GM12878 (cell line): Measurements from ENCODE around the gene RRBP1. TPM values are rescaled to one million over a fixed set of nuclear protein-coding genes. Genes with fewer than 3 reads are reported as not detected.

Experiments
- ATAC-seq: fragments of 200-7000 bp; cut with Tn5 transposase; 3 replicates; pipeline ENCODE4 v1.9.1; 2020; ENCODE audit warnings: mild to moderate bottlenecking, moderate library complexity
- BruUV-seq: library from RNA; stranded (reverse); fragments of 400-500 nt; replicated peaks from 2 replicates; lab custom pipeline; 2021; lab: Mats Ljungman, UMichigan
- CTCF ChIA-PET: fragments of 300-600 bp; sonication (Branson Sonifier 250); formaldehyde crosslinking; extraction: SDS; loops from one replicate; lab custom pipeline; 2021; ENCODE audit warnings: inconsistent platforms; lab: Yijun Ruan, JAX
- POLR2A ChIA-PET: fragments of 350-600 bp; formaldehyde crosslinking; extraction: SDS; loops from one replicate; lab custom pipeline; 2021; ENCODE audit warnings: inconsistent platforms; lab: Charles Lee
- RAD21 ChIA-PET: fragments of 300-600 bp; sonication (Branson Sonifier 250); formaldehyde crosslinking; loops from one replicate; lab custom pipeline; 2023; ENCODE audit warnings: antibody characterized with exemption; ENCODE audit not compliant: unreplicated experiment; lab: Charles Lee
- SMC1A ChIA-PET: fragments of 300-600 bp; sonication (Branson Sonifier 250); formaldehyde crosslinking; loops from one replicate; lab custom pipeline; 2023; ENCODE audit not compliant: unreplicated experiment, uncharacterized antibody; lab: Charles Lee
- DNase-seq: peaks from one replicate; pipeline ENCODE4 v3.0.0-alpha.2; 2011; ENCODE audit warnings: low read depth, low spot score
- FAIRE-seq: peaks from 3 replicates; lab custom pipeline; 2011; peaks lifted over from hg19 to GRCh38; lab: Jason Lieb, UNC
- H2AFZ ChIP-seq: 2 replicates; pipeline ENCODE4 v1.6.0; 2011; ENCODE audit warnings: low read depth, low read length, control low read depth; ENCODE audit not compliant: control insufficient read depth
- H3K27ac ChIP-seq: 2 replicates; pipeline ENCODE4 v1.5.1; 2011; ENCODE audit warnings: control low read depth; ENCODE audit not compliant: control insufficient read depth, insufficient read depth
- H3K27me3 ChIP-seq, 2 experiments: replicated peaks in 1 of 2; 2 replicates each; pipeline versions ENCODE4 v1.6.0 to v1.6.1; 2011; ENCODE audit warnings: low read length in 1 of 2; ENCODE audit not compliant: control insufficient read depth in 2 of 2, insufficient read depth in 2 of 2
- H3K36me3 ChIP-seq, 2 experiments: 2 replicates each; pipeline ENCODE4 v1.5.1; 2011; ENCODE audit warnings: low read length in 1 of 2; ENCODE audit not compliant: control insufficient read depth in 2 of 2, insufficient read depth in 2 of 2
- H3K4me1 ChIP-seq: 2 replicates; pipeline ENCODE4 v1.6.1; 2011; ENCODE audit warnings: mild to moderate bottlenecking, low read length, moderate library complexity, mixed read lengths; ENCODE audit not compliant: control insufficient read depth, insufficient read depth
- H3K4me2 ChIP-seq: 2 replicates; pipeline ENCODE4 v1.6.0; 2011; ENCODE audit warnings: control low read depth; ENCODE audit not compliant: control insufficient read depth, insufficient read depth
- H3K4me3 ChIP-seq: fragments of 200-600 bp; sonication (generic); 2 replicates; pipeline ENCODE4 v1.5.1; 2016
- H3K79me2 ChIP-seq: 2 replicates; pipeline ENCODE4 v1.6.0; 2011; ENCODE audit warnings: low read length; ENCODE audit not compliant: control insufficient read depth, insufficient read depth
- H3K9ac ChIP-seq: 2 replicates; pipeline ENCODE4 v1.8.0; 2011; ENCODE audit warnings: low read length, control low read depth, mixed read lengths; ENCODE audit not compliant: control insufficient read depth, insufficient read depth
- H3K9me3 ChIP-seq: replicated peaks from 3 replicates; pipeline ENCODE4 v1.5.1; 2011; ENCODE audit warnings: mild to moderate bottlenecking, low read length; ENCODE audit not compliant: control insufficient read depth, insufficient read depth
- H4K20me1 ChIP-seq: 2 replicates; pipeline ENCODE4 v1.6.0; 2011; ENCODE audit not compliant: control insufficient read depth, insufficient read depth
- CREM ChIP-seq: IDR thresholded peaks from 2 replicates; pipeline ENCODE4 v1.6.1; 2014; ENCODE audit warnings: antibody characterized with exemption, low read depth
- MEF2A ChIP-seq: IDR thresholded peaks from 2 replicates; pipeline ENCODE4 v1.6.1; 2011; ENCODE audit warnings: low read depth, mild to moderate bottlenecking, low read length, moderate library complexity; ENCODE audit not compliant: insufficient read depth
- SMC3 ChIP-seq: IDR thresholded peaks from 2 replicates; pipeline ENCODE4 v1.6.1; 2011; ENCODE audit warnings: low read length, improper control_type of control experiment, borderline replicate concordance
- SP1 ChIP-seq: IDR thresholded peaks from one replicate; pipeline ENCODE4 v1.6.1; 2011; ENCODE audit warnings: low read depth, low read length
- ZNF622 ChIP-seq: fragments of 450-650 bp; IDR thresholded peaks from 2 replicates; pipeline ENCODE4 v1.6.1; 2017; ENCODE audit warnings: mild to moderate bottlenecking, inconsistent platforms
- WGBS: methylation state at CpG from one replicate; pipeline ENCODE4 v1.1.6; 2016; ENCODE audit warnings: low lambda C conversion rate; ENCODE audit not compliant: insufficient replicate concordance, insufficient coverage; ENCODE audit errors: missing lambda C conversion rate; 5-methylcytosine and 5-hydroxymethylcytosine counted together
- in situ Hi-C: fragments of 300-500 bp; cut with MboI; formaldehyde crosslinking; loops from 9 replicates; pipeline ENCODE4 v1.14.3; 2018; ENCODE audit warnings: mixed read lengths
- intact Hi-C: fragments of 100-400 bp; cut with micrococcal nuclease; formaldehyde crosslinking; loops from one replicate; pipeline ENCODE4 v1.14.2; 2022; ENCODE audit not compliant: unreplicated experiment
- polyA plus RNA-seq, 11 experiments: library from polyadenylated mRNA; depleted of rRNA in 4 of 11; unstranded in 6 of 11; stranded (reverse) in 5 of 11; fragments of >200 nt; fragmentation: Nextera tagmentation in 4 of 11; fragmentation: Illumina TruSeq in 1 of 11; extraction: Ambion mirVana in 4 of 11; extraction: Trizol in 1 of 11; gene quantifications; 1 replicate in 1 of 11; 2 replicates in 10 of 11; pipeline versions ENCODE4 v1.2.1 to v1.2.3, GENCODE V29; 2011 to 2016; ENCODE audit warnings: inconsistent platforms in 2 of 11, missing spikeins in 2 of 11, low read depth in 1 of 11
- total RNA-seq, 4 experiments: library from RNA; depleted of rRNA in 3 of 4; stranded (reverse); fragments of >200 nt in 3 of 4; fragmentation: Illumina TruSeq in 1 of 4; extraction: Trizol in 1 of 4; gene quantifications; 2 replicates each; pipeline versions ENCODE4 v1.2.1 to v1.2.3, GENCODE V29; 2013 to 2021
- TF ChIP-seq, protein P1 (sequence below): fragments of 450-650 bp; formaldehyde crosslinking; IDR thresholded peaks from 2 replicates; pipeline ENCODE4 v1.4.0; 2022; ENCODE audit warnings: mild to moderate bottlenecking, moderate library complexity
- TF ChIP-seq, protein P2 (sequence below), 3 experiments: IDR thresholded peaks in 2 of 3; conservative IDR thresholded peaks in 1 of 3; 2 replicates each; pipeline ENCODE4 v1.5.1; 2011; ENCODE audit warnings: low read depth in 3 of 3, low read length in 3 of 3, mild to moderate bottlenecking in 3 of 3, control low read depth in 2 of 3, moderate library complexity in 2 of 3, inconsistent platforms in 1 of 3, mixed read lengths in 1 of 3; ENCODE audit not compliant: control insufficient read depth in 2 of 3, insufficient read depth in 1 of 3; ENCODE audit errors: extremely low read depth in 1 of 3
- TF ChIP-seq, protein P3 (sequence below): IDR thresholded peaks from 2 replicates; pipeline ENCODE4 v1.6.1; 2012; ENCODE audit warnings: low read length, inconsistent platforms

The RRBP1 gene
- total and polyA plus RNA-seq, 10 of the 15 experiments (the other 5 are each of a cell fraction or from before 2014, with no cell fraction given): 1.2 to 57.4 (median 24.6) TPM

DNA sequence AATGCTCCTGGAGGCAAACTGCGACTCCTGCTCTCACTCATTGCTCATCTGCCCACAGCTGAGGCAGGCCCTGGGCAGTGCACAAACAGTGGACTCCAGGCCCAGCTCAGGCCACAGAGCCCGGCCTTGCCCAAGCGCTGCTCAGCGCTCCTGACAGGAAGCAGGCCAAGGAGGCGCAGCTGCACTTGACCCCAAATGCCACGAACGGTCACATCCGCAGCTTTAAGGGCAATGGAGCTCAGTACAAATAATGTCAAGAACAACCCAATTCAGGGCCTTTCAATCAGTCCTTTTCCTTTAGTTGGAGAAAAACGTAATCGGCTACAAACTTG, 33.8 kb downstream of the RRBP1 start:
- Histone ChIP-seq H3K9me3 (no peaks in the 10 kb centered on the region), H3K27me3 (no peaks in the 10 kb centered on the region), H3K36me3 (peaks cover 2 to 5% of the 10 kb centered on the region in 2 experiments; a peak in 3 of 4 replicates), H3K4me2 (no peak overlapping the region), H3K27ac (no peak overlapping the region), H4K20me1 (no peaks in the 10 kb centered on the region), H3K9ac (no peak overlapping the region), H3K4me3 (no peak overlapping the region), H3K79me2 (no peaks in the 10 kb centered on the region; the same call in 1 of the 2 replicates), H2AFZ (no peak overlapping the region), H3K4me1 (peaks cover 9% of the 10 kb centered on the region)
- FAIRE-seq (no peak), DNase-seq (no peak), ATAC-seq (no peak)
- in situ Hi-C loops: no loop called here
- intact Hi-C loops: no loop called here
- TF ChIP-seq, protein P1, sequence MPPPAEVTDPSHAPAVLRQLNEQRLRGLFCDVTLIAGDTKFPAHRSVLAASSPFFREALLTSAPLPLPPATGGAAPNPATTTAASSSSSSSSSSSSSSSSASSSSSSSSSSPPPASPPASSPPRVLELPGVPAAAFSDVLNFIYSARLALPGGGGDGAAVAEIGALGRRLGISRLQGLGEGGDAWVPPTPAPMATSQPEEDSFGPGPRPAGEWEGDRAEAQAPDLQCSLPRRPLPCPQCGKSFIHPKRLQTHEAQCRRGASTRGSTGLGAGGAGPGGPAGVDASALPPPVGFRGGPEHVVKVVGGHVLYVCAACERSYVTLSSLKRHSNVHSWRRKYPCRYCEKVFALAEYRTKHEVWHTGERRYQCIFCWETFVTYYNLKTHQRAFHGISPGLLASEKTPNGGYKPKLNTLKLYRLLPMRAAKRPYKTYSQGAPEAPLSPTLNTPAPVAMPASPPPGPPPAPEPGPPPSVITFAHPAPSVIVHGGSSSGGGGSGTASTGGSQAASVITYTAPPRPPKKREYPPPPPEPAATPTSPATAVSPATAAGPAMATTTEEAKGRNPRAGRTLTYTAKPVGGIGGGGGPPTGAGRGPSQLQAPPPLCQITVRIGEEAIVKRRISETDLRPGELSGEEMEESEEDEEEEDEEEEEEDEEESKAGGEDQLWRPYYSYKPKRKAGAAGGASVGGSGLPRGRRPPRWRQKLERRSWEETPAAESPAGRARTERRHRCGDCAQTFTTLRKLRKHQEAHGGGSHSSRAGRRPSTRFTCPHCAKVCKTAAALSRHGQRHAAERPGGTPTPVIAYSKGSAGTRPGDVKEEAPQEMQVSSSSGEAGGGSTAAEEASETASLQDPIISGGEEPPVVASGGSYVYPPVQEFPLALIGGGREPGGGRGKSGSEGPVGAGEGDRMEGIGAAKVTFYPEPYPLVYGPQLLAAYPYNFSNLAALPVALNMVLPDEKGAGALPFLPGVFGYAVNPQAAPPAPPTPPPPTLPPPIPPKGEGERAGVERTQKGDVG (CRISPR knock-in tag): no peak
- TF ChIP-seq ZNF622 (no peak), SP1 (no peak), MEF2A (no peak), SMC3 (no peak), CREM (no peak)
- TF ChIP-seq, protein P2, sequence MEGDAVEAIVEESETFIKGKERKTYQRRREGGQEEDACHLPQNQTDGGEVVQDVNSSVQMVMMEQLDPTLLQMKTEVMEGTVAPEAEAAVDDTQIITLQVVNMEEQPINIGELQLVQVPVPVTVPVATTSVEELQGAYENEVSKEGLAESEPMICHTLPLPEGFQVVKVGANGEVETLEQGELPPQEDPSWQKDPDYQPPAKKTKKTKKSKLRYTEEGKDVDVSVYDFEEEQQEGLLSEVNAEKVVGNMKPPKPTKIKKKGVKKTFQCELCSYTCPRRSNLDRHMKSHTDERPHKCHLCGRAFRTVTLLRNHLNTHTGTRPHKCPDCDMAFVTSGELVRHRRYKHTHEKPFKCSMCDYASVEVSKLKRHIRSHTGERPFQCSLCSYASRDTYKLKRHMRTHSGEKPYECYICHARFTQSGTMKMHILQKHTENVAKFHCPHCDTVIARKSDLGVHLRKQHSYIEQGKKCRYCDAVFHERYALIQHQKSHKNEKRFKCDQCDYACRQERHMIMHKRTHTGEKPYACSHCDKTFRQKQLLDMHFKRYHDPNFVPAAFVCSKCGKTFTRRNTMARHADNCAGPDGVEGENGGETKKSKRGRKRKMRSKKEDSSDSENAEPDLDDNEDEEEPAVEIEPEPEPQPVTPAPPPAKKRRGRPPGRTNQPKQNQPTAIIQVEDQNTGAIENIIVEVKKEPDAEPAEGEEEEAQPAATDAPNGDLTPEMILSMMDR (IDR thresholded peaks at IDR 0.05 in 2 of 3, conservative IDR thresholded peaks at IDR 0.05 in 1 of 3; ENCODE audit: control insufficient read depth in 2 of 3, extremely low read depth in 1 of 3, insufficient read depth in 1 of 3, low read depth in 3 of 3, low read length in 3 of 3): no peak
- TF ChIP-seq, protein P3, sequence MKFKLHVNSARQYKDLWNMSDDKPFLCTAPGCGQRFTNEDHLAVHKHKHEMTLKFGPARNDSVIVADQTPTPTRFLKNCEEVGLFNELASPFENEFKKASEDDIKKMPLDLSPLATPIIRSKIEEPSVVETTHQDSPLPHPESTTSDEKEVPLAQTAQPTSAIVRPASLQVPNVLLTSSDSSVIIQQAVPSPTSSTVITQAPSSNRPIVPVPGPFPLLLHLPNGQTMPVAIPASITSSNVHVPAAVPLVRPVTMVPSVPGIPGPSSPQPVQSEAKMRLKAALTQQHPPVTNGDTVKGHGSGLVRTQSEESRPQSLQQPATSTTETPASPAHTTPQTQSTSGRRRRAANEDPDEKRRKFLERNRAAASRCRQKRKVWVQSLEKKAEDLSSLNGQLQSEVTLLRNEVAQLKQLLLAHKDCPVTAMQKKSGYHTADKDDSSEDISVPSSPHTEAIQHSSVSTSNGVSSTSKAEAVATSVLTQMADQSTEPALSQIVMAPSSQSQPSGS: no peak
- ChIA-PET SMC1A (interaction anchor here (0.6 to 1.0 kb wide), 2 partner anchors 249 to 357 kb away, joined by 3 read pairs; no protein-coding TSS in a partner anchor), POLR2A (interaction anchor here (0.8 to 1.0 kb wide), 2 partner anchors 9 to 345 kb away, joined by 3 to 4 read pairs; no protein-coding TSS in a partner anchor), CTCF (no interaction called here), RAD21 (no interaction called here)
- 73% methylated on average over 10 of the region's 10 CpGs for WGBS
- BruUV-seq: no TSS peak
